ENCODE results near the gene PRPF6. TPM values are rescaled to one million over a fixed set of nuclear protein-coding genes. Genes with fewer than 3 reads are reported as not detected.

PRPF6 gene
- total and polyA plus RNA-seq, 2 of the 13 experiments (the other 11 are each of a cell fraction or from before 2014, with no cell fraction given), result 63.7 to 101 TPM

DNA sequence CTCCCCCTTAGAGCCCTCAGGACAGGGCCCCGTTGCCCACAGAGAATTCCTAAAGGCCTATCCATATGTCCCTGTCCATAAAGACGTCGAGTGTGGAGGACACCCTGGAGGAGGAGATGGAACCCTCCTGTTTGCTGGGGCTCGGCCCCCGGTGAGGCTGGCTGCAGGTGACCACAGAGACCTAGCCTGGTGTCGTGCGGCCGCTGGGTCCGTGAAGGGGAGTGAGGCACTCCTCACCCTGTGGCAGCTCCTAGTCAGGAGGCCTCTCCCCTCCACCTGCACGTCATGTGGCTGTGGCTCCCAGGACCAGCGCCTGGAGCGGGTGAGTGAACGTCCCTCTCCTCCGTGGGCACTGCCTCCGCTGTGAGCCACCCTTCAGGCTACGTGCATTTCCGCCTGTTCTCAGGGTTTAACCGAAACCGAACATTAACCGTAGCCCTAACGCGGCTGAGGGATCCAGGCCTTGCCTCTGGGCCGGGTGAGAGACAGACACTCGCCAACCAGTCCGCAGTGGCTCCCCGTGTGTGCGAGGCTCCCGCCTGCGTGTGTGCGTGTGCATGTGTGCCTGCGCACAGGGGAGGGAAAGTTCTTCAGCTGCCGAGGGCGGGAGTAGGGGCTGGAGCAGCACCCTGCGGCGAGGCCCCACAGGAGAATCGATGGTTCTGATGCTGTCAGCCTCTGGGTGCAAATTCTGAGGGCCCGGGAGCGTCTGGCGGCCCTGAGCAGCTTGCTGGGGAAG, 76.1 kb downstream of the PRPF6 start (continued):
- TF ChIP-seq, protein P1, sequence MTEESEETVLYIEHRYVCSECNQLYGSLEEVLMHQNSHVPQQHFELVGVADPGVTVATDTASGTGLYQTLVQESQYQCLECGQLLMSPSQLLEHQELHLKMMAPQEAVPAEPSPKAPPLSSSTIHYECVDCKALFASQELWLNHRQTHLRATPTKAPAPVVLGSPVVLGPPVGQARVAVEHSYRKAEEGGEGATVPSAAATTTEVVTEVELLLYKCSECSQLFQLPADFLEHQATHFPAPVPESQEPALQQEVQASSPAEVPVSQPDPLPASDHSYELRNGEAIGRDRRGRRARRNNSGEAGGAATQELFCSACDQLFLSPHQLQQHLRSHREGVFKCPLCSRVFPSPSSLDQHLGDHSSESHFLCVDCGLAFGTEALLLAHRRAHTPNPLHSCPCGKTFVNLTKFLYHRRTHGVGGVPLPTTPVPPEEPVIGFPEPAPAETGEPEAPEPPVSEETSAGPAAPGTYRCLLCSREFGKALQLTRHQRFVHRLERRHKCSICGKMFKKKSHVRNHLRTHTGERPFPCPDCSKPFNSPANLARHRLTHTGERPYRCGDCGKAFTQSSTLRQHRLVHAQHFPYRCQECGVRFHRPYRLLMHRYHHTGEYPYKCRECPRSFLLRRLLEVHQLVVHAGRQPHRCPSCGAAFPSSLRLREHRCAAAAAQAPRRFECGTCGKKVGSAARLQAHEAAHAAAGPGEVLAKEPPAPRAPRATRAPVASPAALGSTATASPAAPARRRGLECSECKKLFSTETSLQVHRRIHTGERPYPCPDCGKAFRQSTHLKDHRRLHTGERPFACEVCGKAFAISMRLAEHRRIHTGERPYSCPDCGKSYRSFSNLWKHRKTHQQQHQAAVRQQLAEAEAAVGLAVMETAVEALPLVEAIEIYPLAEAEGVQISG (CRISPR knock-in tag; IDR thresholded peaks at IDR 0.05), result peak; percentile 58
- TF ChIP-seq TEAD3 (CRISPR knock-in tag; optimal IDR thresholded peaks at IDR 0.05; ENCODE audit: borderline replicate concordance) (peak; percentile 2), CHCHD3 (CRISPR knock-in tag; IDR thresholded peaks at IDR 0.05) (0 out of 2 replicates have a peak, but pooled peaks have one; percentile 4), ZNF737 (CRISPR knock-in tag; IDR thresholded peaks at IDR 0.05; ENCODE audit: borderline replicate concordance) (peak; percentile 89; the same call in 1 of the 2 replicates), ARHGAP35 (CRISPR knock-in tag; IDR thresholded peaks at IDR 0.05; ENCODE audit: borderline replicate concordance) (peak; percentile 86; the same call in 1 of the 2 replicates), NONO (IDR thresholded peaks at IDR 0.05) (no peak), NONO (CRISPR knock-in tag; conservative IDR thresholded peaks at IDR 0.05) (peak; percentile 60), GABPB1 (CRISPR knock-in tag; IDR thresholded peaks at IDR 0.05) (peak; percentile 46), MED1 (CRISPR knock-in tag; IDR thresholded peaks at IDR 0.05) (0 out of 2 replicates have a peak, but pooled peaks have one; percentile 17), ZNF468 (CRISPR knock-in tag; IDR thresholded peaks at IDR 0.05) (no peak), ZNF644 (CRISPR knock-in tag; IDR thresholded peaks at IDR 0.05; ENCODE audit: low read depth) (no peak), NKX3-1 (CRISPR knock-in tag; IDR thresholded peaks at IDR 0.05) (peak; percentile 22; the same call in 1 of the 2 replicates), ZFP41 (CRISPR knock-in tag; IDR thresholded peaks at IDR 0.05; ENCODE audit: borderline replicate concordance) (peak; percentile 75), ZNF317 (CRISPR knock-in tag; IDR thresholded peaks at IDR 0.05) (peak; percentile 71), ZNF30 (CRISPR knock-in tag; IDR thresholded peaks at IDR 0.05) (peak; percentile 77; the same call in 1 of the 2 replicates), SP140L (CRISPR knock-in tag; IDR thresholded peaks at IDR 0.05; ENCODE audit: borderline replicate concordance) (no peak; the same call in 1 of the 2 replicates), ZSCAN21 (CRISPR knock-in tag; IDR thresholded peaks at IDR 0.05; ENCODE audit: borderline replicate concordance) (peak; percentile 39; the same call in 1 of the 2 replicates), ZNF572 (CRISPR knock-in tag; IDR thresholded peaks at IDR 0.05) (peak; percentile 15), CCDC6 (CRISPR knock-in tag; IDR thresholded peaks at IDR 0.05) (peak; percentile 83; the same call in 1 of the 2 replicates), KMT2A (CRISPR knock-in tag; IDR thresholded peaks at IDR 0.05) (no peak), FOXK2 (IDR thresholded peaks at IDR 0.05) (no peak), ZNF776 (CRISPR knock-in tag; IDR thresholded peaks at IDR 0.05) (peak; percentile 98), ZNF33B (CRISPR knock-in tag; IDR thresholded peaks at IDR 0.05) (peak; percentile 93; the same call in 1 of the 2 replicates), NPAS2 (CRISPR knock-in tag; IDR thresholded peaks at IDR 0.05; ENCODE audit: borderline replicate concordance) (no peak), ZNF558 (CRISPR knock-in tag; IDR thresholded peaks at IDR 0.05; ENCODE audit: borderline replicate concordance) (0 out of 2 replicates have a peak, but pooled peaks have one; percentile 50), GATAD2A (CRISPR knock-in tag; IDR thresholded peaks at IDR 0.05) (peak; percentile 4; the same call in 1 of the 2 replicates)
- TF ChIP-seq, protein P2, sequence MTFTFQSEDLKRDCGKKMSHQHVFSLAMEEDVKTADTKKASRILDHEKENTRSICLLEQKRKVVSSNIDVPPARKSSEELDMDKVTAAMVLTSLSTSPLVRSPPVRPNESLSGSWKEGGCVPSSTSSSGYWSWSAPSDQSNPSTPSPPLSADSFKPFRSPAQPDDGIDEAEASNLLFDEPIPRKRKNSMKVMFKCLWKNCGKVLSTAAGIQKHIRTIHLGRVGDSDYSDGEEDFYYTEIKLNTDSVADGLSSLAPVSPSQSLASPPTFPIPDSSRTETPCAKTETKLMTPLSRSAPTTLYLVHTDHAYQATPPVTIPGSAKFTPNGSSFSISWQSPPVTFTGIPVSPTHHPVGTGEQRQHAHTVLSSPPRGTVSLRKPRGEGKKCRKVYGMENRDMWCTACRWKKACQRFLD (CRISPR knock-in tag; IDR thresholded peaks at IDR 0.05; ENCODE audit: borderline replicate concordance), result 0 out of 2 replicates have a peak, but pooled peaks have one; percentile 50
- TF ChIP-seq, protein P3, sequence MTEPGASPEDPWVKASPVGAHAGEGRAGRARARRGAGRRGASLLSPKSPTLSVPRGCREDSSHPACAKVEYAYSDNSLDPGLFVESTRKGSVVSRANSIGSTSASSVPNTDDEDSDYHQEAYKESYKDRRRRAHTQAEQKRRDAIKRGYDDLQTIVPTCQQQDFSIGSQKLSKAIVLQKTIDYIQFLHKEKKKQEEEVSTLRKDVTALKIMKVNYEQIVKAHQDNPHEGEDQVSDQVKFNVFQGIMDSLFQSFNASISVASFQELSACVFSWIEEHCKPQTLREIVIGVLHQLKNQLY (CRISPR knock-in tag; IDR thresholded peaks at IDR 0.05), result 0 out of 2 replicates have a peak, but pooled peaks have one; percentile 10

Data from HepG2 (cell line).